CD14-positive monocyte (primary cell): ENCODE data around the gene SIX3. TPM values are rescaled to one million over a fixed set of nuclear protein-coding genes. Genes with fewer than 3 reads are reported as not detected.

ENCODE experiments used
- DNase-seq, 3 donors: peaks; one replicate each; pipeline ENCODE4 v3.0.0-alpha.2; 2011 to 2022
- H2AFZ ChIP-seq: 2 replicates; pipeline ENCODE4 v1.6.0; 2012; ENCODE audit warnings: mild to moderate bottlenecking, low read depth, low read length, inconsistent platforms; ENCODE audit not compliant: insufficient read depth, poor library complexity, severe bottlenecking
- H3K27ac ChIP-seq, 2 donors: 1 replicate in 1 of 2; 2 replicates in 1 of 2; pipeline ENCODE4 v1.5.1; 2012 to 2013; ENCODE audit warnings: low read length in 2 of 2, control low read depth in 1 of 2, inconsistent platforms in 1 of 2, low read depth in 1 of 2, mild to moderate bottlenecking in 1 of 2
- H3K27me3 ChIP-seq, 2 donors: one replicate each; pipeline versions ENCODE4 v1.6.0 to v1.6.1; 2011 to 2013; ENCODE audit warnings: low read length in 2 of 2; ENCODE audit not compliant: control insufficient read depth in 2 of 2, insufficient read depth in 2 of 2
- H3K36me3 ChIP-seq, 2 donors: replicated peaks in 1 of 2; 1 replicate in 1 of 2; 2 replicates in 1 of 2; pipeline versions ENCODE4 v1.5.1 to v1.6.1; 2012 to 2013; ENCODE audit warnings: low read length in 2 of 2, control low read depth in 1 of 2, inconsistent platforms in 1 of 2, mild to moderate bottlenecking in 1 of 2; ENCODE audit not compliant: insufficient read depth in 2 of 2, control insufficient read depth in 1 of 2
- H3K4me1 ChIP-seq, 2 donors: 1 replicate in 1 of 2; 2 replicates in 1 of 2; pipeline versions ENCODE4 v1.5.1 to v1.6.1; 2012 to 2013; ENCODE audit warnings: low read length in 2 of 2, control low read depth in 1 of 2, inconsistent platforms in 1 of 2, mild to moderate bottlenecking in 1 of 2, moderate library complexity in 1 of 2; ENCODE audit not compliant: insufficient read depth in 2 of 2, control insufficient read depth in 1 of 2
- H3K4me2 ChIP-seq: replicated peaks from 2 replicates; pipeline ENCODE3; 2012; ENCODE audit warnings: low read length, moderate library complexity, mild to moderate bottlenecking; ENCODE audit not compliant: poor library complexity, severe bottlenecking; ENCODE audit errors: extremely low read depth
- H3K4me3 ChIP-seq, 3 experiments: fragments of 200-600 bp in 1 of 3; sonication (generic) in 1 of 3; replicated peaks in 1 of 3; 1 replicate in 2 of 3; 2 replicates in 1 of 3; pipeline ENCODE4 v1.5.1; 2011 to 2013; ENCODE audit warnings: low read length in 3 of 3, mild to moderate bottlenecking in 3 of 3, control low read depth in 2 of 3, low read depth in 2 of 3, inconsistent platforms in 1 of 3, moderate library complexity in 1 of 3
- H3K79me2 ChIP-seq: 2 replicates; pipeline ENCODE4 v1.6.0; 2012; ENCODE audit warnings: mild to moderate bottlenecking, control low read depth, inconsistent platforms, low read length, moderate library complexity; ENCODE audit not compliant: insufficient read depth
- H3K9ac ChIP-seq: 2 replicates; pipeline ENCODE4 v1.6.0; 2017; ENCODE audit warnings: low read length, mild to moderate bottlenecking; ENCODE audit not compliant: insufficient read depth, poor library complexity, severe bottlenecking
- H3K9me3 ChIP-seq, 2 donors: replicated peaks in 1 of 2; 1 replicate in 1 of 2; 2 replicates in 1 of 2; pipeline versions ENCODE4 v1.5.1 to v1.6.1; 2012 to 2013; ENCODE audit warnings: low read length in 2 of 2, control low read depth in 1 of 2; ENCODE audit not compliant: control insufficient read depth in 1 of 2, insufficient read depth in 1 of 2
- H4K20me1 ChIP-seq: 2 replicates; pipeline ENCODE4 v1.6.0; 2012; ENCODE audit warnings: mild to moderate bottlenecking, low read length, control low read depth, moderate library complexity; ENCODE audit not compliant: insufficient read depth
- H3K27ac Mint-ChIP-seq, 7 donors: one replicate each; pipeline ENCODE4 v1.8.0; 2020; ENCODE audit warnings: mild to moderate bottlenecking in 7 of 7, mixed read lengths in 7 of 7, moderate library complexity in 6 of 7, inconsistent platforms in 2 of 7
- H3K27me3 Mint-ChIP-seq, 3 donors: one replicate each; pipeline ENCODE4 v1.8.0; 2021 to 2022; ENCODE audit warnings: low read depth in 3 of 3, mild to moderate bottlenecking in 3 of 3, mixed read lengths in 3 of 3, moderate library complexity in 3 of 3, inconsistent platforms in 1 of 3
- H3K36me3 Mint-ChIP-seq, 2 donors: one replicate each; pipeline ENCODE4 v1.8.0; 2020; ENCODE audit warnings: mixed read lengths in 2 of 2, inconsistent platforms in 1 of 2, mild to moderate bottlenecking in 1 of 2
- H3K4me1 Mint-ChIP-seq: one replicate; pipeline ENCODE4 v1.8.0; 2020; ENCODE audit warnings: mild to moderate bottlenecking, mixed read lengths
- H3K4me3 Mint-ChIP-seq, 2 donors: one replicate each; pipeline ENCODE4 v1.8.0; 2020; ENCODE audit warnings: mild to moderate bottlenecking in 2 of 2, mixed read lengths in 2 of 2, moderate library complexity in 1 of 2
- H3K9me3 Mint-ChIP-seq, 7 donors: one replicate each; pipeline ENCODE4 v1.8.0; 2020 to 2022; ENCODE audit warnings: mixed read lengths in 7 of 7, mild to moderate bottlenecking in 6 of 7, moderate library complexity in 6 of 7, inconsistent platforms in 2 of 7
- WGBS: methylation state at CpG from one replicate; pipeline ENCODE4 v1.1.5; 2013; ENCODE audit warnings: missing lambda C conversion rate; ENCODE audit not compliant: insufficient coverage; 5-methylcytosine and 5-hydroxymethylcytosine counted together
- intact Hi-C, 2 donors: fragments of 100-400 bp; cut with micrococcal nuclease; formaldehyde crosslinking; loops; one replicate each; pipeline versions ENCODE4 v1.15.0 to v1.15.1; 2023
- polyA plus RNA-seq, 3 donors: library from polyadenylated mRNA; depleted of rRNA in 1 of 3; unstranded in 2 of 3; stranded (reverse) in 1 of 3; fragments of 300-500 nt in 2 of 3; fragments of >200 nt in 1 of 3; fragmentation: Illumina TruSeq in 2 of 3; gene quantifications; 1 replicate in 2 of 3; 2 replicates in 1 of 3; pipeline ENCODE4 v1.2.3, GENCODE V29; 2012 to 2021
- TF ChIP-seq, protein P1 (sequence below): fragments of 200-600 bp; IDR thresholded peaks from one replicate; pipeline ENCODE4 v1.8.0; 2022; ENCODE audit warnings: antibody characterized with exemption, mild to moderate bottlenecking

The SIX3 gene
- polyA plus RNA-seq, 3 donors: not detected

GRCh38 chr2:44965684-44966083 lies 24.2 kb downstream of the SIX3 start:
- H3K4me3 ChIP-seq: no peak overlapping the region
- H3K4me1 Mint-ChIP-seq: no peaks in the 10 kb centered on the region
- no peaks in the 10 kb centered on the region for H3K79me2 ChIP-seq
- H3K36me3 Mint-ChIP-seq: no peaks in the 10 kb centered on the region
- no peak overlapping the region for H3K27ac Mint-ChIP-seq
- WGBS: no CpG with 5 or more reads among the region's 2 CpGs
- no peaks in the 10 kb centered on the region for H3K4me1 ChIP-seq
- H2AFZ ChIP-seq: no peak overlapping the region
- H4K20me1 ChIP-seq: no peaks in the 10 kb centered on the region
- H3K9ac ChIP-seq: no peak overlapping the region
- no peaks in the 10 kb centered on the region for H3K9me3 Mint-ChIP-seq
- H3K4me2 ChIP-seq: no peak overlapping the region
- H3K27me3 ChIP-seq: peaks cover 0 to 5% of the 10 kb centered on the region in 2 donors
- peak in 1 of 3 donors; percentile 17 for DNase-seq
- no peak overlapping the region for H3K27ac ChIP-seq
- H3K36me3 ChIP-seq: no peaks in the 10 kb centered on the region
- intact Hi-C loops: no loop called here
- no peaks in the 10 kb centered on the region for H3K9me3 ChIP-seq
- H3K27me3 Mint-ChIP-seq: peaks cover 11 to 37% (median 32%) of the 10 kb centered on the region in 3 donors
- TF ChIP-seq, protein P1, sequence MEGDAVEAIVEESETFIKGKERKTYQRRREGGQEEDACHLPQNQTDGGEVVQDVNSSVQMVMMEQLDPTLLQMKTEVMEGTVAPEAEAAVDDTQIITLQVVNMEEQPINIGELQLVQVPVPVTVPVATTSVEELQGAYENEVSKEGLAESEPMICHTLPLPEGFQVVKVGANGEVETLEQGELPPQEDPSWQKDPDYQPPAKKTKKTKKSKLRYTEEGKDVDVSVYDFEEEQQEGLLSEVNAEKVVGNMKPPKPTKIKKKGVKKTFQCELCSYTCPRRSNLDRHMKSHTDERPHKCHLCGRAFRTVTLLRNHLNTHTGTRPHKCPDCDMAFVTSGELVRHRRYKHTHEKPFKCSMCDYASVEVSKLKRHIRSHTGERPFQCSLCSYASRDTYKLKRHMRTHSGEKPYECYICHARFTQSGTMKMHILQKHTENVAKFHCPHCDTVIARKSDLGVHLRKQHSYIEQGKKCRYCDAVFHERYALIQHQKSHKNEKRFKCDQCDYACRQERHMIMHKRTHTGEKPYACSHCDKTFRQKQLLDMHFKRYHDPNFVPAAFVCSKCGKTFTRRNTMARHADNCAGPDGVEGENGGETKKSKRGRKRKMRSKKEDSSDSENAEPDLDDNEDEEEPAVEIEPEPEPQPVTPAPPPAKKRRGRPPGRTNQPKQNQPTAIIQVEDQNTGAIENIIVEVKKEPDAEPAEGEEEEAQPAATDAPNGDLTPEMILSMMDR: no peak
- H3K4me3 Mint-ChIP-seq: no peak overlapping the region

DNA sequence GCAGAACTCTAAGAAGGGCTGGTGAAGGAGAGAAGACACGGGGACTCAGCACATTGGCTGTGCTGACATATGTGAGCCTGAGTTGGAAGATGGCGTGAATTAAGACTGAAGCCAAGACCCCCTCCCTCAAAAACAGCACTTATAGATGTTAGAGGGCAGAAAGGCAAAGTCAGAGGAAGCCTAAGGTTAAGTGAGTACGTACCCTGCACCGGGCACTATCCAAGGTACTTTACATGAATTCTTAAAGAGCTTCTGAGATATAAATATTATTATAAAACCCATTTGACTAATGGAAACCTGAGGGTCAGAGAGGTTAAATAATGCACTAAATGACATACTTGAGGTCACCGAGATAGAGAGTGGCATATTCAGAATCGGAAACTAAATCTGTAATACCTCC lies 25.6 kb downstream of the SIX3 start:
- Histone ChIP-seq H4K20me1 (no peaks in the 10 kb centered on the region), H3K79me2 (no peaks in the 10 kb centered on the region), H3K36me3 (no peaks in the 10 kb centered on the region), H3K4me3 (no peak overlapping the region), H3K27ac (no peak overlapping the region), H2AFZ (no peak overlapping the region), H3K27me3 (peaks cover 0 to 5% of the 10 kb centered on the region in 2 donors), H3K9me3 (no peaks in the 10 kb centered on the region), H3K4me1 (no peaks in the 10 kb centered on the region), H3K4me2 (no peak overlapping the region), H3K9ac (no peak overlapping the region)
- Mint-ChIP-seq H3K36me3 (no peaks in the 10 kb centered on the region), H3K9me3 (no peaks in the 10 kb centered on the region), H3K4me3 (no peak overlapping the region), H3K27me3 (peaks cover 12 to 32% (median 22%) of the 10 kb centered on the region in 3 donors), H3K27ac (no peak overlapping the region), H3K4me1 (no peaks in the 10 kb centered on the region)
- TF ChIP-seq, protein P1: no peak
- intact Hi-C loops: no loop called here
- no peak for DNase-seq
- WGBS: no CpG with 5 or more reads among the region's 6 CpGs
